Left ventricle myocardium inferior (tissue), 1 donor: Measurements from ENCODE around the gene TRIM6. TPM values are rescaled to one million over a fixed set of nuclear protein-coding genes. Genes with fewer than 3 reads are reported as not detected.
A peak's percentile ranks its signal among the peaks of the same experiment; 100 is the strongest.

ENCODE experiments used
- DNase-seq: peaks from one replicate; pipeline ENCODE4 v3.0.0-alpha.2; 2020
- H3K27ac ChIP-seq: fragments of 200-600 bp; replicated peaks from 2 replicates; pipeline ENCODE4 v1.8.0; 2021
- H3K27me3 ChIP-seq: fragments of 200-600 bp; 2 replicates; pipeline ENCODE4 v1.8.0; 2021; ENCODE audit warnings: low read depth
- H3K36me3 ChIP-seq: fragments of 200-600 bp; 2 replicates; pipeline ENCODE4 v1.8.0; 2021
- H3K4me1 ChIP-seq: fragments of 200-600 bp; 2 replicates; pipeline ENCODE4 v1.8.0; 2021
- H3K4me3 ChIP-seq: fragments of 200-600 bp; 2 replicates; pipeline ENCODE4 v1.8.0; 2021; ENCODE audit warnings: mild to moderate bottlenecking, moderate library complexity
- H3K9me3 ChIP-seq: fragments of 200-600 bp; replicated peaks from 2 replicates; pipeline ENCODE4 v1.8.0; 2021
- CTCF ChIP-seq: fragments of 200-600 bp; IDR thresholded peaks from 2 replicates; pipeline ENCODE4 v1.8.0; 2021; ENCODE audit warnings: antibody characterized with exemption, mild to moderate bottlenecking, borderline replicate concordance
- intact Hi-C: fragments of 100-400 bp; cut with micrococcal nuclease; formaldehyde crosslinking; loops from one replicate; pipeline ENCODE4 v1.11.0; 2022
- long read RNA-seq: library from polyadenylated mRNA; unstranded; transcript quantifications from one replicate; pipeline ENCODE4 v2.0.0, GENCODE V29; 2021
- total RNA-seq: library from RNA; stranded (reverse); fragmentation: NEBNext Ultra II Directional; extraction: Animal tissue kit (Norgen Biotek cat#: 25700); gene quantifications from one replicate; pipeline ENCODE4 v1.2.1, GENCODE V29; 2021
- donor health status: DM: no; HTN: yes; CAD: no; lungs with severe emphysema.

TRIM6 gene
- total RNA-seq: 0.58 TPM
- long read RNA-seq, partial matches to known transcripts: 0 of 1 reads
- long read RNA-seq, other reads (novel, unspliced or antisense): 0 of 1 reads

DNA sequence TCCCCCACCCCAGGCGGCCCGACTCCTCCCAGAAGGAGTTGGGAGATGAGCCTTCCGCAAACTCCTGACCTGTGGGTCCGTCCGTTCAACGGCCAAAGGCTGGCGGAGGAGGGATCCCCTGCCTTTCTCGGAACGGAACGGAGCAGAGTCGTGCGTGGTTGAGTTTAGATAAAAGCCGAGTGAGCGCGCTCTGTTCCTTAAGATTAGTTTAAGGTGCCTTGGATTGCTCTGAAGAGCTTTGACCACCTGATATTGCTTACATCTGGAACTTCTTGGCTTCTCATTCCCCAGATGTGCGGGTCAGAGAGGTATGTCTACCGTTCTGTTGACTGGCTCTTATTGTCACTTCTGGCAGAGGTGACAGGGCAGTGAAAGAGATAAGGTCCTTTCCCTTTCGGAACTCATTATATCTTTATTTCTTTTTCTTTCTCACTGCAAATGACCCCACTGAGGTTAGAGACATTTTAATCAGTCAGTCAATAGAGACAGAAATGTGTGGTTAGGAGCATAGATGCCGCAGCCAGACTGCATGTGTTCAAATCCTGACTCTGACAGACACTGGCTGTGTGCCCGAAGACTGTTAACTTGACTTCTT is at the start of gene TRIM6:
TRIM6 (plus strand) TSS at position 31 of the 595 bp plus-strand sequence; CDS start at position 292, 261 bp downstream.
- H3K36me3 ChIP-seq: no peaks in the 10 kb centered on the region
- H3K4me1 ChIP-seq: peaks cover 29% of the 10 kb centered on the region
- TF ChIP-seq CTCF: no peak
- intact Hi-C loops: no loop called here
- H3K27ac ChIP-seq: peak within 1 kb of the TSS; percentile 58
- DNase-seq: peak; percentile 50
- no peaks in the 10 kb centered on the region for H3K9me3 ChIP-seq
- peak within 1 kb of the TSS; percentile 68 for H3K4me3 ChIP-seq
- H3K27me3 ChIP-seq: no peaks in the 10 kb centered on the region

GRCh38 chr11:5547982-5548381 is 48.5 kb upstream of the TRIM6 start:
- intact Hi-C loops: no loop called here
- TF ChIP-seq CTCF: no peak
- H3K36me3 ChIP-seq: no peaks in the 10 kb centered on the region
- no peak overlapping the region for H3K27ac ChIP-seq
- DNase-seq: no peak
- H3K9me3 ChIP-seq: no peaks in the 10 kb centered on the region
- no peaks in the 10 kb centered on the region for H3K27me3 ChIP-seq
- no peaks in the 10 kb centered on the region for H3K4me1 ChIP-seq
- no peak overlapping the region for H3K4me3 ChIP-seq

DNA sequence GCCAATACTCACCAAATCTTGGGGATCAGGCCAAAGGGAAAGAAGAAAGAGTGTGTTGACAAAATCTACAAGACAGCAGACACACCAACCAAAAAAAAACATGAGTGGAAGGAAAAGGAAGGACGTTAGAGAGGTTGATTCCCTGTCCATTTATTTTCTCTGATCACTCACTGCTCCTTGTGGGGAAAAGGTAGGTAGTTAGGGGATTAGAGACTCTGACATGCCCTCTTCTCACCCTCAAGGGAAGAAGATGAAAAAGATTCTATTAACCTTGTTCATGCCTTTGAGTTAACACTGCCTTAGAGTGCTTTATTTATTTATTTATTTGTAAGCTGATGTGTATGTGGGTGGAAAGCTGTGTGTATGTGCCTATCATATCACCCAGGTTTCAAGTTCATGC is 48.0 kb upstream of the TRIM6 start, which contains the start of gene OR52H1:
OR52H1 (minus strand) TSS at position 101 of the 400 bp plus-strand sequence. CDS start 3,035 bp downstream, outside the sequence.
- Histone ChIP-seq H3K4me1 (no peaks in the 10 kb centered on the region), H3K9me3 (no peaks in the 10 kb centered on the region), H3K27ac (no peak within 1 kb of the TSS), H3K4me3 (no peak within 1 kb of the TSS), H3K27me3 (no peaks in the 10 kb centered on the region), H3K36me3 (no peaks in the 10 kb centered on the region)
- no peak for DNase-seq
- no peak for TF ChIP-seq CTCF
- intact Hi-C loops: no loop called here

GRCh38 chr11:5550440-5551095 is 45.9 kb upstream of the TRIM6 start:
- no peak for TF ChIP-seq CTCF
- Histone ChIP-seq H3K36me3 (no peaks in the 10 kb centered on the region), H3K4me1 (no peaks in the 10 kb centered on the region), H3K4me3 (no peak overlapping the region), H3K9me3 (no peaks in the 10 kb centered on the region), H3K27ac (no peak overlapping the region), H3K27me3 (no peaks in the 10 kb centered on the region)
- intact Hi-C loops: loop anchor here (10.0 kb wide), 1 partner anchor 86 kb away; no protein-coding TSS in a partner anchor
- DNase-seq: no peak

DNA sequence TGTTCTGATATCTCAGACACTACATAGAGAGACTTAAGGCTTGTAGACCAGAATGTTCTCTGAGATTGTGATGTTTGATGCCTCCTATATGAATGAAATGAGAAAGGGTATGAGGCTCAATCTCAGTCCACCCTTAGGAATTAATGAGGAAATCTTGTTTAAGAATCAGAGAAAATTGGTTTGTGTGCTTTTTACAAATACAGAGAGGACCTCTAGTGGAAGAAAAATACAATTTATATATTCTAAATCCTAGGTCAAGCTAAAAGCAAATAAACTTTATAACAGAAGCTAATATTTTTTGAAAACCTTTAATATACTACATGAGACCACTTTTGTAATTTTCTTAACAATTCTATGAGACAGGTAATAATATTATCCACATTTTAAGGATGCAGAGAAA is 43.1 kb upstream of the TRIM6 start:
- TF ChIP-seq CTCF: peak; percentile 29
- Histone ChIP-seq H3K4me1 (no peaks in the 10 kb centered on the region), H3K4me3 (no peak overlapping the region), H3K36me3 (no peaks in the 10 kb centered on the region), H3K9me3 (no peaks in the 10 kb centered on the region), H3K27me3 (no peaks in the 10 kb centered on the region), H3K27ac (no peak overlapping the region)
- intact Hi-C loops: loop anchor here (10.0 kb wide), 1 partner anchor 89 kb away; no protein-coding TSS in a partner anchor
- no peak for DNase-seq
